ENCODE results near the gene CCDC57.

- TF ChIP-seq CTCF (conservative IDR thresholded peaks at IDR 0.05; ENCODE audit: low read depth, low read length) (no peak), POLR2A (IDR thresholded peaks at IDR 0.05; ENCODE audit: low read depth, low read length) (no peak), MAFK (IDR thresholded peaks at IDR 0.05; ENCODE audit: low read depth, low read length) (no peak), ELK1 (IDR thresholded peaks at IDR 0.05; ENCODE audit: borderline replicate concordance, low read depth, low read length) (no peak), CHD1 (IDR thresholded peaks at IDR 0.05; ENCODE audit: low read depth, low read length) (no peak), CEBPB (IDR thresholded peaks at IDR 0.05; ENCODE audit: low read depth, low read length) (no peak)
Measured at GRCh38 chr17:82152556-82153294, 59.9 kb downstream of the CCDC57 start.

All from IMR-90 (cell line).